T47D (cell line): Measurements from ENCODE around the gene WDR81.
A peak's percentile ranks its signal among the peaks of the same experiment; 100 is the strongest.
"Not testable (repeated sequence)": the region's sequence is repeated elsewhere in the genome, so short reads cannot be mapped to it uniquely, and the experiment has no call there.

Experiments used
- DNase-seq, 2 experiments: peaks; one replicate each; pipeline versions ENCODE4 v3.0.0 to v3.0.0-alpha.2; 2011 to 2012; ENCODE audit warnings: low read depth in 1 of 2, low spot score in 1 of 2
- JUND ChIP-seq: IDR thresholded peaks from 2 replicates; pipeline ENCODE4 v1.6.1; 2012; ENCODE audit warnings: low read depth
- in situ Hi-C: cut with HindIII; loops from 2 replicates; pipeline ENCODE4 v1.10.0; 2016; ENCODE audit warnings: low sequenced_read_pairs, low pct_unique_long_range_greater_than_20kb

Gene WDR81

DNA sequence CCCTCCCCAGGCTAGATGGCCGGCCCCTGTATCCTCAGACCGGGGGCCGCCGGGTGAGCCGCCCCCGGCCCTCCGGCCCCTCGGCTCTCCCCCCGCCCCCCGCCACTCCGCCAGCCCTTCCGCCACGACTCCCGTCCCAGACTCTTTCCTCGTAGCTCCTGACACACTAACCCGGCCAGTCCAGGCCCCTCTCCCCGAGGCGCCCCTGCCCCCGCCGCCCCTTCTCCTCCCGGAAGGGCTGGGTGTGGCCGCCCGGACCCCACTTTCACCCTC is 8.8 kb upstream of the WDR81 start:
- in situ Hi-C loops = no loop called here
- DNase-seq = no peak
- no peak for TF ChIP-seq JUND

DNA sequence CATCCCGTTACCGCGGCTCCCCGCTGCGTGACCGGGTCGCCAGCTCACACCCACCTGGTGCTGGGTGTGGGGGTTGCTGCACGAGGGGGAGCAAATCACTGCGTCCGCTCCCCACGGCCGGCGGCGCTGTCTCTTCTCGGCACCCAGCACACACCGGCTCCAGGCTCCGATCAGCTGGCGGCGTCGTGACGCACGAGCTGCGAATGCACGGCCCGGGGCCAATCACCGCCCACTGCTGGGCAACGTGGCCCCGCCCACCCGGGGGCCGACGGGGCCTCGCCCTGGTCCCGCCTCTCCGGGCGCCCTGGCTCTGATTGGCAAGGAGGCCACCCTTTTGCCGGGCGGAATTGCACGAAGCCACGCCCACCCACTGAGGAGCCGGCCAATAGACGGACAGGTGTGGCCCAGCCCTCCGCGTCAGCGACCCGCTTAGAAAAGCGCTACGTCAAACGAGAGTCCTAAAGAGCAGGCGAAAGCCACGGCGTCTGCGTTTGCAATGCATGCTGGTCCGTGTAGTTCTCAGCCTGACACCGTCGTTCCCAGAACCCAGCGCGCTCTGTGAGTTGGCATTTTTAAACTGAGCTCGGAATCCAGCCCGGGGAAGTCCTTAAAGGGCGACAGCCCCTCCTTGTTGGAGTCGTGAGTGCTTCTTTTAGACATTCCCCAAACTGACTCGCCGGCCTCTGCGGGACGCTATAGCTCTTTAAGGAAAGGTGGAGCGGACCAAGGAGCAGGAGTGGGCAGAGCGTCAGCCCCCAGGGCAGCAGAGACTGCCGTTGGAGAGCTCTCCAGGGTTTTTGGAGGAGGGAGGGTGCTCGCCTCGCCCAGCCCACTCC is 8.2 kb upstream of the WDR81 start:
- peak; percentile 95 to 99 for DNase-seq
- no peak for TF ChIP-seq JUND
- in situ Hi-C loops = no loop called here

DNA sequence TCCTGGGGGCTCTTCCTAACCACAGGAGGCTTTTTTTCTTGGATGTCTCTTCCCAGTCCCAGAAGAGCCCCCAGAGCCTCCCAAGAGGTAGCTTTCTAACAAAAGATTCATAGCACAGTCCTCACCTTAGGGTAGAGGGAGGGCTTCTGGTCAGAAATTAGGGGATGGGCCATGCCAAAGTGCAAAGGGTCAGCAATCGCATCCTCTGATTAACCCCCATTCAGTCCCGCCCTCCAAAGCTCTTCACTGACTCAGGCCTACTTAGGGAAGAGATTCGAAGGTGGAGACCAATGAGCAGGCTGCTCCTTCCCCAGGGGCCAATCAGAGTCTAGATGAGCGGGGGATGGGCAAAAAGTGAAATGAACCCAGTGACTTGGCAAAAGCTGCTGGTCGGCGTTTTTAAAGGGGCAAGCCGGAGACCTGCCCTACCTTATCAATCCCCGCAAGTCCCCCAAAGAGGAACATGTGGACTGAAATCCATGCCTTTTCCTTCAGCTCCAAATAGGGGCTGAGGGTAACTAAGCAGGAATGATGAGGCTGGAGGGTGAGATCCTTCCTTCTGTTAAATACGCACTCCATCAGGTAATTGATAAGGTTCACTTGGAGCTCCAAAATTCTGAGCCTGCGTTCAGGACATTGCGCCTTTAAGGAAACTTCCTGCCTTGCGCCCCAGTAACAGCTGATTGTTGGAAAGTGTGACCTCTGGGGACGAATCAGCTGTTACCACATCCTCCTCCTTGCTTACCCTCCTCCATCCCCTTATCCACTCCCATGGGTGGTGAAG is 7.4 kb upstream of the WDR81 start:
- peak; percentile 94 to 96 for DNase-seq
- in situ Hi-C loops = no loop called here
- no peak for TF ChIP-seq JUND

DNA sequence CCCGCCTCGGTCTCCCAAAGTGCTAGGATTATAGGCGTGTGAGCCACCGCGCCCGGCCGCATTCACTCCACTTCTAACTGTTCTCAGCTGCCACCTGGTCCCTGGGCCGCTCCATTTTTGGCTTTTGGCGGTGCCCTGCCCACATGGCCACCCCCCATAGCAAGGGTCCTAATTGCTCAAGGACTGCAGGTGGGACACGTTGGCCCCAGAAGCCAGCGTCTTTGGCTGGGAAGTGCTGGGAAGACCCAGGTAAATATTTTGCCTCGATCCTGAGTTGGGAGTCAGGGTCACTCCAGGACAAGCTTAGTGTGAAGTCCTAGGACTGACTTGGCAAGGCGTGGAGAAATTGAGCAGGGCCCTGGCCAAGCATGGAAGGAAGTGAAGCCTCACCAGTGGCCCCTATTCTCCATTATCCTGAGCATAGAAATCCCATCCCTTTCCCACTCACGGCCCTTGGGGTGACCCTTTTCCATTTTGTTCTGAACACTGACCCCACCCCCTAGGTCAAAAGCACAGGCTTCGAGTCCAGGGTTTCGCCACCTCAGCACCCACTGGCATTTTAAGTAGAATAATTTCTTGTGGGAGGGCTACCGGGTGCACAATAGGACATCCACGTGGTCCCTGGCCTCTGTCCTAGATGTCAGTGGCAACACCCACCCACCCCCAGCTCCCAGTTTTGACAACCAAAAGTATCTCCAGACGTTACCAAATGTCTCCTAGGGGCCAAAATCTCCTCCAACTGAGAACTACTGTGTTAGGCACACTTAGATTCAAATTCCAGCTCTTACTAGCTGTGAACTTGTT is 5.9 kb upstream of the WDR81 start:
- no peak for TF ChIP-seq JUND
- in situ Hi-C loops = no loop called here
- no peak for DNase-seq

DNA sequence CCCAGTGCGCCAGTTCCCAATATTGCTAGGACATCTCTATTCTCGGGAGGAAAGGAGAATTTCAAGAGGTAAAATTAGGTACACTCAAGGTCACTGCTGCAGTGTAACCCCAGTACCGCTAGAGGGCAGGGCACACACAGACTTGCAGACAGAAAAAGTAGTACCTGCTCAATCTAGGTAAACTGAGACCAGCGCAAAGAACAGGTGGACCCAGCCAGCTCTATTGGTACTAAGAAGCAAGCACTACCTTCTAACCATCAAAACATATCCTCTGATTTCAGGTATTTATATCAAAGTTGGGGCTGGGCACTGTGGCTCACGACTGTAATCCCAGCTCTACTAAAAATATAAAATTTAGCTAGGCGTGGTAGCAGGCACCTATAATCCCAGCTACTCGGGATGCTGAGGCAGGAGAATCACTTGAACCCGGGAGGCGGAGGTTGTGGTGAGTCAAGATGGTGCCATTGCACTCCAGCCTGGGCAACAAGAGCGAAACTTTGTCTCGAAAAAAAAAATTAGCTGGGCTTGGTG is 3.6 kb upstream of the WDR81 start:
- peak in 1 of 2 experiments; percentile 73 for DNase-seq
- TF ChIP-seq JUND = no peak
- in situ Hi-C loops = no loop called here

DNA sequence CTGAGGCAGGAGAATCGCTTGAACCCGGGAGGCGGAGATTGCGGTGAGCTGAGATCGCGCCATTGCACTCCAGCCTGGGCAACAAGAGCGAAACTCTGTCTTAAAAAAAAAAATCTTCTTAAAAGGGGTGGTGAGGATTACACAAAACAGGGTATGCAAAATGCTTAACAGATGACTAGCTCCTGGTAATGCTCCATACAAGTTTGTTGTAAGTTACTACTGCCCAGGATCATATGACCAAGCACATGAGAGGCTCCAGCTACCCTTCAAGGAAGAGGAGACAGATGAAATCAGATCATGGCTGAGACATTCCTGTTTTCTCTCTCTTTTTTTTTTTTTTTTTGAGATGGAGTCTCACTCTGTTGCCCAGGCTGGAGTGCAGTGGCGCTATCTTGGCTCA is 2.5 kb upstream of the WDR81 start:
- in situ Hi-C loops, DNase-seq: not testable (repeated sequence)

DNA sequence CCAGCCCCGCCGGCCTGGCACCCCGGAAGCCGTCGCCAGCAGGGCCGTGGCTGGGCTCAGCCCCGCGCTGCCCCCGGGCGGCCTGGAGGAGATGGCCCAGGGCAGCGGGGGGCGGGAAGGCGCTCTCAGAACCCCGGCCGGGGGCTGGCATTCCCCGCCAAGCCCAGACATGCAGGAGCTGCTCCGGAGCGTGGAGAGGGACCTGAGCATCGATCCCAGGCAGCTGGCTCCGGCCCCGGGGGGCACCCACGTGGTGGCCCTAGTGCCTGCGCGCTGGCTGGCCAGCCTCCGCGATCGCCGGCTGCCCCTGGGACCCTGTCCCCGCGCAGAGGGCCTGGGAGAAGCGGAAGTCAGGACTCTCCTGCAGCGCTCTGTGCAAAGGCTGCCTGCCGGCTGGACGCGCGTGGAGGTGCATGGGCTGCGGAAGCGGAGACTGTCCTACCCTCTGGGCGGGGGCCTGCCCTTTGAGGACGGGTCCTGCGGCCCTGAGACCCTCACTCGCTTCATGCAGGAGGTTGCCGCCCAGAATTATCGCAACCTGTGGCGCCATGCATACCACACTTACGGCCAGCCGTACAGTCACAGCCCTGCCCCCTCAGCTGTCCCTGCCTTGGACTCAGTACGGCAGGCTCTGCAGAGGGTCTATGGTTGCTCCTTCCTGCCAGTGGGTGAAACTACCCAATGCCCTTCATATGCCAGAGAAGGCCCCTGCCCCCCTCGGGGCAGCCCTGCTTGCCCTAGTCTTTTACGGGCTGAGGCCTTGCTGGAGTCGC is 551 bp downstream of the WDR81 start:
- DNase-seq = no peak
- in situ Hi-C loops = no loop called here
- no peak for TF ChIP-seq JUND

DNA sequence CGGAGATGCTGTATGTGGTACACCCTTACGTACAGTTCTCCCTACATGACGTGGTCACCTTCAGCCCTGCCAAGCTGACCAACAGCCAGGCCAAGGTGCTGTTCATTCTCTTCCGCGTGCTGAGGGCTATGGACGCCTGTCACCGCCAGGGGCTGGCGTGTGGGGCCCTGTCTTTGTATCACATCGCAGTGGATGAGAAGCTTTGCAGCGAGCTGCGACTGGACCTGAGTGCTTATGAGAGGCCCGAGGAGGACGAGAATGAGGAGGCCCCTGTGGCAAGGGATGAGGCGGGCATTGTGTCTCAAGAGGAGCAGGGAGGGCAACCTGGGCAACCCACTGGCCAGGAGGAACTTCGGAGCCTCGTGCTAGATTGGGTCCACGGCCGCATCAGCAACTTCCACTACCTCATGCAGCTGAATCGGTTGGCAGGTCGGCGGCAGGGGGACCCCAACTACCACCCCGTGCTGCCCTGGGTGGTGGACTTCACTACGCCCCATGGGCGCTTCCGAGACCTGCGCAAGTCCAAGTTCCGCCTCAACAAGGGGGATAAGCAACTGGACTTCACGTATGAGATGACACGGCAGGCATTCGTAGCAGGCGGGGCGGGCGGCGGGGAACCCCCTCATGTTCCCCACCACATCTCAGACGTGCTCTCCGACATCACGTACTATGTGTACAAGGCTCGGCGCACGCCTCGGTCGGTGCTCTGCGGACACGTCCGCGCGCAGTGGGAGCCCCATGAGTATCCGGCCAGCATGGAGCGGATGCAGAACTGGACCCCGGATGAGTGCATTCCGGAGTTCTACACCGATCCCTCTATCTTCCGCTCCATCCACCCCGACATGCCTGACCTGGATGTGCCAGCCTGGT is 1.4 kb downstream of the WDR81 start:
- TF ChIP-seq JUND = no peak

DNA sequence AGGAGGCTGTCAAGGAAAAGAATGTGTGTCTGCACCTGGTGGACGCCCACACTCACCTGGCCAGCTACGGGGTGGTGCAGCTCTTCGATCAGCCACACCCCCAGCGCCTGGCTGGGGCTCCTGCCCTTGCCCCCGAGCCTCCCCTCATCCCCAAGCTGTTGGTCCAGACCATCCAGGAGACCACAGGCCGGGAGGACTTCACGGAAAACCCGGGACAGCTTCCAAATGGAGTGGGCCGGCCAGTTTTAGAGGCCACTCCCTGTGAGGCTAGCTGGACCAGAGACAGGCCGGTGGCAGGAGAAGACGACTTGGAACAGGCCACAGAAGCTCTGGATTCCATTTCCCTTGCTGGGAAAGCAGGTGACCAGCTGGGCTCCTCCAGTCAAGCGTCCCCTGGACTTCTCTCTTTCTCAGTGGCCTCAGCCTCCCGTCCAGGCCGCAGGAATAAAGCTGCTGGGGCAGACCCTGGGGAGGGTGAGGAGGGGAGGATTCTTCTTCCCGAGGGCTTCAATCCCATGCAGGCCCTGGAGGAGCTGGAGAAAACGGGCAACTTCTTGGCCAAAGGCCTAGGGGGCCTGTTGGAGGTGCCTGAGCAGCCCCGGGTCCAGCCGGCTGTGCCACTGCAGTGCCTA is 2.2 kb downstream of the WDR81 start:
- TF ChIP-seq JUND = no peak
- DNase-seq = no peak
- in situ Hi-C loops = no loop called here

More for the DNA sequence above, 1.4 kb downstream of the WDR81 start:
- DNase-seq = no peak
- in situ Hi-C loops = no loop called here

DNA sequence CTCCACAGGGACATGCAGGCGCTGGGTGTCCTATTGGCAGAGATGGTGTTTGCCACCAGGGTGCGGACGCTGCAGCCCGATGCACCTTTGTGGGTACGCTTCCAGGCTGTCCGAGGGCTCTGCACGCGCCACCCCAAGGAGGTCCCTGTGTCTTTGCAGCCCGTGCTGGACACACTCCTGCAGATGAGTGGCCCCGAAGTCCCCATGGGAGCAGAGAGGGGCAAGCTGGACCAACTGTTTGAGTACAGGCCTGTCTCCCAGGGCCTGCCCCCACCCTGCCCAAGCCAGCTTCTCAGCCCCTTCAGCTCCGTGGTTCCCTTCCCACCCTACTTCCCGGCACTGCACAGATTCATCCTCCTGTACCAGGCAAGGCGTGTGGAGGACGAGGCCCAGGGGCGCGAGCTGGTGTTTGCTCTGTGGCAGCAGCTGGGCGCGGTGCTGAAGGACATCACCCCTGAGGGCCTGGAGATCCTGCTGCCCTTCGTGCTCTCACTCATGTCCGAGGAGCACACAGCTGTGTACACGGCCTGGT is 2.8 kb downstream of the WDR81 start:
- TF ChIP-seq JUND = no peak
- DNase-seq = no peak
- in situ Hi-C loops = no loop called here
